Activated gamma-delta T cell treated with Interleukin-2 at 50 U/mL for 16 hours (primary cell): ENCODE measurements around the gene NKD1.

Experiments
- DNase-seq: peaks from one replicate; pipeline ENCODE4 v3.0.0-alpha.2; 2020

NKD1 gene

DNA sequence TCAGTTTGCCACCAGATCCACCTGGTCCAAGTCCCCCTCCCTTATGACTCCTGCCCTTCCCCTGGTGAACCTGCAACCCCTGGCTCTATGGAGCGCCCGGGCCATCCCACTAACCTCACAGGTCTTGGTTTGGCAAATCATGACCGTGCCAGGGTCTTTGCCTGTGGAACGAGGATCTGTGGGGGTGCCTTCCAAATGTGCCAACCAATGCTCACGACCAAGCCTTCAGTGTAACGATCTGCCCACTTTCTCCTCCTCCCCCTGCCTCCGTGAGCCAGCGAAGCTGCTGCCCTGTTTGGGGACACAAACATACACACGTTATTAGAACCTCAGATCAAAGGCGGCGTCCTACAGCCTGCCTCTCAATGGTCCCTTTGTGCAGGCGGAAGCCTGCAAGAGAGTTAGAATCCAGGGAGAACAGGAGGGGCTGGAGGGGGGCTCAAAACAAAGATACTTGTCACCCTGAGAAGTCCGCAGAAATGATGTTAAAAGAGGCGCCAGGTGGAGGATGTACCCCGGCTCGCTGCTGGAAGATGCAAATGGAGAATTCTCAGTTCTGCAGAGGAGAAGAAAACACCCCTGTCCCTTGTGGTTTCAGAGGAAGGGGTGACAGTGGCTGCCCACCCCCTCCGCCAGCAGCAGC is 9.0 kb upstream of the NKD1 start:
- no peak for DNase-seq

GRCh38 chr16:50539822-50540710 is 8.1 kb upstream of the NKD1 start:
- DNase-seq = no peak

GRCh38 chr16:50540711-50541007 is 7.5 kb upstream of the NKD1 start:
- no peak for DNase-seq

GRCh38 chr16:50542703-50543102 is 5.5 kb upstream of the NKD1 start:
- no peak for DNase-seq

DNA sequence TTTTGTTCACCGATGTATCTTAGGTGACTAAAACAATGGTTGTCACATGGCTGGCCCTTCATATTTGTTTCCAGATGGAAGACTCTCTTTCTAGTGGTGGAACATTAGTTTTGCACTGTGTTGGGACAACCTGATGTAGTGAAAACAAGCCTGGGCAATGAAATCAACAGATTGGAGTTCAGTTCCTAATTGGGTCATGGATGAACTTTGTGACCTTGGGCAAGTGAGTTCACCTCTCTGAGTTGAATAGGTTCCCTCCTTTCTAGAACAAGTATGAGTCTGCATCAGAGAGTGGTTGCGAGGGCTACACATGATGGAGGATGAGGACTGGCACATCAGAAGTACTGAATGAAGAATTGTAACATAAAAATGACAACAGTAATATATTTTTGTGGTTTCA is 2.1 kb upstream of the NKD1 start:
- no peak for DNase-seq

DNA sequence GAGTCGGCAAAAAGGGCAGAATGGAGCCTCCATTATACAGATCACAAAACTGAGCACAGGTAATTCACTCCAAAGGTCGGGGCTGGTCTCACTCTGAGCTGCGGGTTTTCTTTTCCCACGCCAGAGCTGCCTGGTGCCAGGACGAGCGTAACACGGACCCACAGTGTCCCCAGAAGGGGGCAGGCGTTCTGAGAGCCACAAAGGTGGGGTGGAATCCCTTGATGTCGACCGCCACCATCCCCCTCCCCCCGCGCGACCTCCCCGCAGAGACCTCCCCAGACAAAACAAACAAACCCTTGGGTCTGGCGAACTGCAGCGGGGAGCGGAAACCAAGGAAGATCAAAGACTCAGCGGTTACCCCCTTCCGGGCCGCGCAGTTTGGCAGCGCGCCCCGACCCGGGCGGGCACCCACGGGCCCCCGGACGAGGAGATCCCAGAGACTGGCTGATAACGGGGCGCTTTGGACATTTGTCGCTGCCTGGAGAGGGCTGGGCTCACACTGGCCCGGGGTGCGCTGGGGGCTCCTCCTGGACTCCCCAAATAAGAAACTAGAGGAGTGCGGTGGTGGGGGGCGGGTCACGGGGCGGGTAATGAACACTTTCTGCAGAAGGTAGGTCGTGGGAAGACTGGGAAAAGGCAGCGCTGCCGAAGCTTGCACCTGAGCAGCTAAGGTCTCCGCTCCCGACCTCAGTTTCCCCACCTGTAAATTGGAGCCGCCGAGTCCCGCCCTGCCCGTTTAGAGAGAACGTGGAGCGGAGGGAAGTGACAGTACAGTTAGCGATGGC is 664 bp upstream of the NKD1 start:
- DNase-seq = peak; percentile 93

DNA sequence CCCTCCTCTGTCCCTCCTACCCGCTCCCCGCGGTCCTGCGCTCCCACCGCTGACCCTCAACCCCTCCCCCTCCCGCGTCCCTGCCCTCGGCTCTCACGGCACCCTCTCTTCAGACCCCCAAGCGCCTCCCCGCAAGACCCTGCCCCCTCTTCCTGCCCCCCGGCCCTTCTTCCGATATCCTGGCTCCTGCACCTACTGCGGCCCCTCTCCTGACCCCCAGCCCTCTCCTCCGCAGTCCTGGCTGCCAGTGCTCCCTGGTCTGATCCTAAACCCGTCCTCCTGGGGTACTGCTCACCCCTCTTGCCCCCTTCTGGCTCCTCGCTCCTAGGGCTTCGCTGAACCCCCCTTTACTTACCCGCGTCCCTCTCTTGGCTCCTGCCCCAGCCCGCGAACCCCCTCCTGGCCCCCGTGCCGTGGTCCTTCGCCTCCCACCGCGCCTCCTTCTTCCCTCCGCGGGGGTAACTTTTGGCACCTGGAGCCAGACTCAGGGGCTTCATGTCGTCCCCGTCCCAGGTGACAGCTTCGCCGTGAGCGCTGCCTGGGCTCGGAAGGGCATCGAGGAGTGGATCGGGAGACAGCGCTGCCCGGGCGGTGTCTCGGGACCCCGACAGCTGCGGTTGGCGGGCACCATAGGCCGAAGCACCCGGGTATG is 839 bp downstream of the NKD1 start:
- no peak for DNase-seq

DNA sequence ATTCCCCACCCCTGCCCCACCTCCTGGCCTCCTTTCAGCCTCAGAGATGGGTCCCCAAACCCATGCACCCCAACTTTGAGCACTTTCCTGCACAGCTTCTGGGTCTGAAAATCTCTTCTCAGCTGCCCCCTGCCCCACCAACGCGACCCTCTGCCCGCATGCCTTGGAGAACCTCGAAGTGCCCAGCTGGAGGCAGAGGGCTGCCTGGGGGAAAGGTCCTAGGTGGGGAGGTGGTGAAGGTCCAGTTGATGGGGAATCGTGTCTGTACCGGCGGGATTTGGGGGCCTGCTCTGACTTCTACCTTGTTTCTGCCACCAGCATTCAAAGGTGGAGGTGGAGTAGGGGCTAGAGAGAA is 1.3 kb downstream of the NKD1 start:
- no peak for DNase-seq

GRCh38 chr16:50550035-50550434 is 1.8 kb downstream of the NKD1 start:
- no peak for DNase-seq

- no peak for DNase-seq
These were observed 2.9 kb downstream of the NKD1 start for GRCh38 chr16:50550866-50551641.

DNA sequence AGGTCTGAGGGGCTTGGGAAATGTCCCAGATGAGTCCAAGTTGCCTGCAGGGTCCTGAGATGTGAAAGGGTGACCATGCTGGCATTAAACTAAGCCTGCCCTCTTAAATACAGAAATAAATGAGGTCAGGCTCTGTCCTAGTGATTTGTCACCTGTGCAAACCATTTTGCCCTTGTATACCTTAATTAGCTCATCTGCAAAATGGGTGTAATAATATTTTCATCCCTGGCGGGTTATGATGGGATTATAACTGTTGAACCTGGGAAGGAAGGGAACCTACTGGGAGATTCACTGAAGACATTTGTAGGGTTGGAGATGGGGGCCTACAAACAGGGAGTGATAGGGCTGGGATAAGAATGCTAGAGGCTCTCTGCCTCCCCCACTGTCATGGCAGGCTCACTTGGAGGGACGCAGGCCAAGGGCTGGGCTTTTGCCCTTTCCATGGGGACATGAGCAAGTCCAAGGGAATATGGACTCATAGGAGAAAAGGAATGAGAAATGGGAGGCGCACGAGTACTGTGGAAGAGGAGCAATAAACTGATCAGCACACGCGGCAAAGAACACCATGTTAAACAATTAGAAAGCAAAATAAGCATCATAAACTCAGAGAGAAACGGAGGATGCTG is 4.4 kb downstream of the NKD1 start:
- DNase-seq = no peak

DNA sequence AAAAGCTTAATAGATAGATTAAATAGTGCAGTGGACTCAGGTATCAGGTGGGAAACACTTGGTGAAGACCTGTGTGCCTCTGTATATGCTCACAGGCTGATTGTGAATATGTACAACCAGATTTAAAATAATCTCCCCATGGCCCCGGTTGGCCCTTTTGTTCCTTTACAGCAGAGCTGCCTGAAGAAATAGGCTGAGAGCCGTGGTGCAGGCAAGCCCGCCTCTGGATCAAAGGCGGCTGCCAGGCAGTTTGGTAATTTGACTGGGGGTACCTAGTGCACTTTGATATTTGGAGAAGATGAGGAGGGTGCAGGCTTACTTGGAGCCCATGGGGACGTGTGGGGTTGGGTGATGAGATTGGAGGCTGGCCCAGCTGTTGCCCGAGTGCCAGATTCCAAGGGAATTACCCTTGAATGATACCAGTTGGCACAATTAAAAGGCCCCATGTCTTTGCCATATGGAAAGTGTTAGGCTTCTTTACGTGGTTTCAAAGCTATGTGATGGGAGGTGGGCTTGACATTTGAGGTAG is 5.0 kb downstream of the NKD1 start:
- no peak for DNase-seq

DNA sequence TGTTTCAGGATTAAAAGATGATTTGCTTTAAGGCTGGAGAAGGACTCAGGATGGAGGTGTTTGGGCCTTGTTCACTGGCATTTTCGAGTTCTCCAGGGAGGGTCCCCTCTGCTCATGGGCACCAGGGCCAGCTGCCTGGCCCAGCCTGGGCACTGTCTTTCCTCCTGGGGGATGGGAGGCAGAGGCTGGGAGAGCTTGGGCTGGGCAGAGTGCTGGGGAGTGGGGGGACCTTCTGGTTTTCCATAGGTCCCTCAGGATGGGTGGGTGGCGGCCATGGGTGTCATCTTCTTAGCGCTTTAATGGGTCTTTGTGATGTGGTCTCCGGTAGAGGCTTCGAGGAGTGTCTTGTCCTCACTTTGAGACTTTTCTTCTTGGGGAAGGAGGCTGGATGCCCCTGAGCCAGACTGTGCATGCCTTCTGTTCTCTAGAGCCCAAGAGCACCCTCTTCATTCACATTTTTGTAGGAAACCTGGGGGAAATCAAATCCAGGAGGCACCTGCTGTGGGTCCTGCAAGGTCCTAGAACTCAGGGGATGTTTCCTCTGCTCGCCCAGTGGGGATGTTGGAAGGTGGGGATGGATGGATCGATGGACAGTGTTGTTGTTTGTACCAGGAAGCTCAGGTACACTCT is 5.7 kb downstream of the NKD1 start:
- no peak for DNase-seq

GRCh38 chr16:50555269-50555875 is 7.2 kb downstream of the NKD1 start:
- no peak for DNase-seq

- DNase-seq = no peak
These were observed 7.9 kb downstream of the NKD1 start for GRCh38 chr16:50555952-50556673.

- DNase-seq = no peak
These were observed 8.8 kb downstream of the NKD1 start for GRCh38 chr16:50557046-50557445.

DNA sequence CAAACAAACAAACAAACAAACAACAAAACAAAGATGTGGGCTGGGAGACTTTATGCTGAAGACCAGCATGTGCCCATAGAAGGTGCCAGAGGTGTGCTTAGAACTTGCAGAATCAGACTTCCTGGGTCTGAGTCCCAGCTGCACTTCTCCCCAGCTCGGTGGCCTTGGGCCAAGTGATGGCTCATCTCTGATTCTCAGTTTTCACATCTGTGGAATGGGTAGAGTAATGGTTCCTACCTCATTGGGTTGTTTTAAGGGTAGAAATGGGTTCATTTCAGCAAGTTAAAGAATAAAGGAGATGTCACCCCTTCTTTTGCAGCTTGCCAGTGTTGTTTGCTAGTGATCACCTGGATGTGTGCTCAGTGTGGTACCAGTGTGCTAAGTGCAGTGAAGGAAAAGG is 10.7 kb downstream of the NKD1 start:
- DNase-seq = no peak

DNA sequence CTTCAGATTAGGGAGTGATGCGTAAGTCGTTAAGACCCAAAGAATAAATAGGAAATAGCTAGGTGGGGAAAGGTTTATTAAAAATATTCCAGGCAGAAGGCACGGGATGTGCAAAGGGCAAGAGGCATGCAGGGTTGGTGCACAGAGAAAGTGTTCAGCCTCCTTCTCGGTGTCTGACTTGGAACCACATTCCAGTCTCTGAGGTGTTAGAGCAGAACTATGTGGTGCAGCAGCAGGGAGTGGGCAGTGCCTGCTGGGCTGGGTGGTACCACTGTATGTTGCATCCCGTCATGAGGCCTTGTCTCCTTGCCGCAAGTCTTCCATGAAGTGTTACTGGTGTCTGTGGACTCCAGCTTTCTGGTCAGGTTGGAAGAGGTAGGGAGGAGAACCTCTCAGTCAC is 11.1 kb downstream of the NKD1 start:
- DNase-seq = no peak

DNA sequence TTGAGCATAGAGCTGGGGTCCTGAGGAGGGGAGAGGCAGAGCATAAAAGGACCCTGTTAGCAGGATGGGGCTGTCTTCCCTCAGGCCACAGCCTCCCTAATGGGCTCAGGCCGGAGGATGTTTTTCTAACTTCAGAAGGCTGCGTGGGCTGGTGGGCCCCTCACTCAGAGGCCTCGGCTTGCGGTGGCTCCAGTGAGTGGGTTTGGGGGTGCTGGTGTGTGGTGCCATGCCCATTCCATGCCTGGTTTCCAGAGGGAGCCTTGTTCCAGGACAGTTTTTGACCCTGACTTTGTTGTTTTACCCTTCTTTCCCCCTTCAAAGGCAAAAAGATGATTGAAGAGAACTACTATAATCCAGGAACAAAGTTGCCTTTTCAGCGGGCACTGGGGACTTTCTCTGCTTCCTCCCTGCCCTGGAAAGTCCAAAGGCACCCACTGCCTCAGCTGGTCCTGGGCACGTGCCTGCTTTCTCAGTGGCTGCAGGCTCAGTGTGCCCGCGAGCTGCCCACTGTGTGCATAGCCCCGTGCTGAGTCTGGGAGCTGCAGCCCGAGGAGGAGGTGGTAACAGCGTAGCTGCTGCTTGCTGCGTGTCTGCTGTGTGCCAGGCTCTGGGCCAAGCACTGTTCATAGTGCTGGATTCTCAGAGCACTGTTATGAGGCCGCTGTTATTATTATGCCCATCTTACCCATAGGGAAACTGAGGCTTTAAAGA is 11.8 kb downstream of the NKD1 start:
- no peak for DNase-seq
